Osteoblast (primary cell): ENCODE results near the gene KIRREL3. TPM values are rescaled to one million over a fixed set of nuclear protein-coding genes. Genes with fewer than 3 reads are reported as not detected.

Experiments used
- DNase-seq: peaks from one replicate; pipeline ENCODE4 v3.0.0; 2011; ENCODE audit warnings: low spot score, mixed read lengths; ENCODE audit not compliant: insufficient read length; ENCODE audit errors: missing footprints
- H2AFZ ChIP-seq: 2 replicates; pipeline ENCODE4 v1.6.0; 2011; ENCODE audit warnings: mild to moderate bottlenecking, low read length
- H3K27ac ChIP-seq: 2 replicates; pipeline ENCODE4 v1.5.1; 2011; ENCODE audit warnings: mild to moderate bottlenecking, low read depth, low read length, moderate library complexity
- H3K27me3 ChIP-seq: 2 replicates; pipeline ENCODE4 v1.6.0; 2012; ENCODE audit warnings: mild to moderate bottlenecking, control low read depth, inconsistent platforms, low read length, moderate library complexity; ENCODE audit not compliant: insufficient read depth
- H3K36me3 ChIP-seq: 2 replicates; pipeline ENCODE4 v1.5.1; 2011; ENCODE audit warnings: mild to moderate bottlenecking, low read length, control low read depth, moderate library complexity; ENCODE audit not compliant: insufficient read depth
- H3K4me1 ChIP-seq: 2 replicates; pipeline ENCODE4 v1.5.1; 2011; ENCODE audit warnings: mild to moderate bottlenecking, low read length, control low read depth, moderate library complexity; ENCODE audit not compliant: insufficient read depth
- H3K4me2 ChIP-seq: 2 replicates; pipeline ENCODE4 v1.6.0; 2011; ENCODE audit warnings: mild to moderate bottlenecking, low read length; ENCODE audit not compliant: insufficient read depth
- H3K4me3 ChIP-seq: fragments of 200-600 bp; sonication (generic); 3 replicates; pipeline ENCODE4 v1.5.1; 2012; ENCODE audit warnings: mild to moderate bottlenecking, low read length, inconsistent platforms; ENCODE audit not compliant: insufficient read depth
- H3K79me2 ChIP-seq: 2 replicates; pipeline ENCODE4 v1.6.0; 2012; ENCODE audit warnings: mild to moderate bottlenecking, low read length, control low read depth, inconsistent platforms; ENCODE audit not compliant: insufficient read depth
- H3K9me3 ChIP-seq: 2 replicates; pipeline ENCODE4 v1.5.1; 2011; ENCODE audit warnings: low read depth, low read length, control low read depth
- H4K20me1 ChIP-seq: 2 replicates; pipeline ENCODE4 v1.6.0; 2012; ENCODE audit warnings: mild to moderate bottlenecking, low read length, control low read depth; ENCODE audit not compliant: insufficient read depth
- total RNA-seq: library from RNA; depleted of rRNA; stranded (reverse); fragments of >200 nt; gene quantifications from 2 replicates; pipeline ENCODE4 v1.2.3, GENCODE V29; 2012
- TF ChIP-seq, protein P1 (sequence below): IDR thresholded peaks from 2 replicates; pipeline ENCODE4 v1.5.1; 2011; ENCODE audit warnings: mild to moderate bottlenecking, low read depth, low read length, moderate library complexity; ENCODE audit errors: extremely low read depth

Gene KIRREL3
- total RNA-seq, 1 donor, result 3.6 TPM

DNA sequence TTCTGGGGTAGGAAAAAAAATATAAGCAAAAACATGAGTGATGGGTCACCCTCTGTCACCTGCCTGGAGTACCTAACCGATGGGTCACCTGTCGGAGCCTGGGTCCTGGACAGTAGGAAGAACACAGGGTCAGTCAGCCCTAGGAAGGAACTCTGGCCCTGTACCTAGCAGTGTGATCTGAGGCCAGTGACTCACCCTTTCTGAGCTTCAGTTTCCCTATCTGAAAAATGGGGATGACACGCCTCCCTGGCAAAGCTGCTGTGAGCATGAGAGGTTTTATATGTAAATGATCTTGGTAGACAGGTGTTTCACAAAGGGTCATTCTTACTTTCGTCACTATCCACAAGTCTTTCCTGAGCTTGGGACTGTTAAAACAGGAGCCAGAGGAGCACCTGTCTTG, 463.1 kb downstream of the KIRREL3 start:
- Histone ChIP-seq H3K27ac (no peak overlapping the region), H3K4me2 (no peak overlapping the region), H3K9me3 (no peaks in the 10 kb centered on the region), H3K79me2 (no peaks in the 10 kb centered on the region), H3K36me3 (no peaks in the 10 kb centered on the region), H2AFZ (no peak overlapping the region), H3K4me1 (no peaks in the 10 kb centered on the region), H4K20me1 (peaks cover 15% of the 10 kb centered on the region), H3K4me3 (no peak overlapping the region), H3K27me3 (no peaks in the 10 kb centered on the region)
- TF ChIP-seq, protein P1, sequence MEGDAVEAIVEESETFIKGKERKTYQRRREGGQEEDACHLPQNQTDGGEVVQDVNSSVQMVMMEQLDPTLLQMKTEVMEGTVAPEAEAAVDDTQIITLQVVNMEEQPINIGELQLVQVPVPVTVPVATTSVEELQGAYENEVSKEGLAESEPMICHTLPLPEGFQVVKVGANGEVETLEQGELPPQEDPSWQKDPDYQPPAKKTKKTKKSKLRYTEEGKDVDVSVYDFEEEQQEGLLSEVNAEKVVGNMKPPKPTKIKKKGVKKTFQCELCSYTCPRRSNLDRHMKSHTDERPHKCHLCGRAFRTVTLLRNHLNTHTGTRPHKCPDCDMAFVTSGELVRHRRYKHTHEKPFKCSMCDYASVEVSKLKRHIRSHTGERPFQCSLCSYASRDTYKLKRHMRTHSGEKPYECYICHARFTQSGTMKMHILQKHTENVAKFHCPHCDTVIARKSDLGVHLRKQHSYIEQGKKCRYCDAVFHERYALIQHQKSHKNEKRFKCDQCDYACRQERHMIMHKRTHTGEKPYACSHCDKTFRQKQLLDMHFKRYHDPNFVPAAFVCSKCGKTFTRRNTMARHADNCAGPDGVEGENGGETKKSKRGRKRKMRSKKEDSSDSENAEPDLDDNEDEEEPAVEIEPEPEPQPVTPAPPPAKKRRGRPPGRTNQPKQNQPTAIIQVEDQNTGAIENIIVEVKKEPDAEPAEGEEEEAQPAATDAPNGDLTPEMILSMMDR, result no peak
- DNase-seq, result no peak

GRCh38 chr11:126534141-126534805, 466.3 kb downstream of the KIRREL3 start:
- Histone ChIP-seq H3K27me3 (no peaks in the 10 kb centered on the region), H3K4me1 (no peaks in the 10 kb centered on the region), H3K27ac (no peak overlapping the region), H2AFZ (no peak overlapping the region), H3K9me3 (no peaks in the 10 kb centered on the region), H4K20me1 (peaks cover 8% of the 10 kb centered on the region), H3K36me3 (no peaks in the 10 kb centered on the region), H3K4me3 (no peak overlapping the region), H3K4me2 (no peak overlapping the region), H3K79me2 (no peaks in the 10 kb centered on the region)
- peak; percentile 65 for DNase-seq
- TF ChIP-seq, protein P1, result no peak

GRCh38 chr11:126533560-126533959, 467.0 kb downstream of the KIRREL3 start:
- Histone ChIP-seq H3K4me2 (no peak overlapping the region), H4K20me1 (peaks cover 4% of the 10 kb centered on the region), H2AFZ (no peak overlapping the region), H3K79me2 (no peaks in the 10 kb centered on the region), H3K4me1 (no peaks in the 10 kb centered on the region), H3K4me3 (no peak overlapping the region), H3K36me3 (no peaks in the 10 kb centered on the region), H3K9me3 (no peaks in the 10 kb centered on the region), H3K27ac (no peak overlapping the region), H3K27me3 (no peaks in the 10 kb centered on the region)
- no peak for DNase-seq
- TF ChIP-seq, protein P1, result no peak

- no peak overlapping the region for H3K4me2 ChIP-seq
- H3K4me3 ChIP-seq, result no peak overlapping the region
- TF ChIP-seq, protein P1, result no peak
- no peak overlapping the region for H3K27ac ChIP-seq
- no peaks in the 10 kb centered on the region for H3K4me1 ChIP-seq
- H3K79me2 ChIP-seq, result no peaks in the 10 kb centered on the region
- no peak for DNase-seq
- no peaks in the 10 kb centered on the region for H3K27me3 ChIP-seq
- H2AFZ ChIP-seq, result no peak overlapping the region
- H3K36me3 ChIP-seq, result no peaks in the 10 kb centered on the region
- H3K9me3 ChIP-seq, result no peaks in the 10 kb centered on the region
- H4K20me1 ChIP-seq, result peaks cover 8% of the 10 kb centered on the region
Observed at GRCh38 chr11:126530416-126530815, 470.2 kb downstream of the KIRREL3 start.
